GM18498 (cell line): ENCODE results near the gene DNAH3.
"Not testable (repeated sequence)": the region's sequence is repeated elsewhere in the genome, so short reads cannot be mapped to it uniquely, and the experiment has no call there.

Experiments
- ATAC-seq: cut with Tn5 transposase; IDR thresholded peaks from one replicate; pipeline ENCODE4 v1.9.1; 2021; ENCODE audit warnings: mild to moderate bottlenecking, moderate library complexity; ENCODE audit not compliant: unreplicated experiment

Gene DNAH3

DNA sequence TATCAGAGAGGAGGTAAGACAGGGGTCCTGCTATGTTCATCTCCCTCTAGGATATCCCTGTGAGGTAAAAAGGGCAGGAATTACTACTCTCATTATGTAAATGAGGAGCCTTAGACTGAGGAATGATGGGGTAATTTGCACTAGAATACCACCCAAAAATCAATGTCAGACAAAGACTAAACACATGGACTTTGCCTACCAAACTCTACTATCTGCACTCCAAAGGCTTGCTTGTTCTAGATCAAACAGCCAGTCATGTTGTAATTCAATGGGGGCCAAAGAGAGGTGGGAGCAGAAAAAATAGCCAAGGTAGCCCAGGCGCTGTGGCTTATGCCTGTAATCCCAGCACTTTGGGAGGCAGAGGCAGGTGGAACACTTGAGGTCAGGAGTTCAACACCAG lies 129.3 kb downstream of the DNAH3 start:
- no peak for ATAC-seq

DNA sequence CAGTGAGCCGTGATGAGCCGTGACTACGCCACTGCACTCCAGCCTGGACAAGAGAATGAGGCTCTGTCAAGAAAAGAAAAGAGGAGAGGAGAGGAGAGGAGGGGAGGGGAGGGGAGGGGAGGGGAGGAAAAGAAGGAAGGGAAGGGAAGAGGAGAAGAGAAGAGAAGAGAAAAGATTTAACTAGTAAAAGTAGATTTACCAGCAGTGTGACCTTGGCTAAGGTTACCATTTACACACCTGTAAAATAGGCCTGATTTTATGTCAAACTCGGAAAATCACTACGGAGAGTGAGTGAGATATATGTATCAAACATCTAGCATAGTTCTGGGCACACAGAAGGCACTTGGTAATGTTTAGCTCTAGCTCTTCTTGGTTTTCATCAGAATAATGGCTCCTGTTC lies 140.8 kb downstream of the DNAH3 start:
- no peak for ATAC-seq

DNA sequence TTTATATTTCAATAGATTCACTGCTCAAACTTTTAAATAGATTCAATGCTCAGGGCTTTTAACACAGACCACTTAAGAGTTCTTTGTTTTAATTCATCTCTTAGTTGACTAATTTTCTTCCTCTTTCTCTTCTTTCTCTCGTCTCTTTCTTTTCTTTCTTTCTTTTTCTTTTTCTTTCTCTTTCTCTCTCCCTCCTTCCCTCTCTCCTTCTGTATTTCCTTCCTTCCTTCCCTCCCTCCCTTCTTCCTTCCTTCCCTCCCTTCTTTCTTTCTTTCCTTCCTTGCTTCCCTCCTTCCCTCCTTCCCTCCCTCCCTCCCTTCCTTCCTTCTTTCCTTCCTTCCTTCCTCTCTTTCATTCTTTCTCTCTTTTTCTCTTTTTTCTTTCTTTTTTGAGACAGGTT lies 145.6 kb downstream of the DNAH3 start:
- ATAC-seq: no peak

DNA sequence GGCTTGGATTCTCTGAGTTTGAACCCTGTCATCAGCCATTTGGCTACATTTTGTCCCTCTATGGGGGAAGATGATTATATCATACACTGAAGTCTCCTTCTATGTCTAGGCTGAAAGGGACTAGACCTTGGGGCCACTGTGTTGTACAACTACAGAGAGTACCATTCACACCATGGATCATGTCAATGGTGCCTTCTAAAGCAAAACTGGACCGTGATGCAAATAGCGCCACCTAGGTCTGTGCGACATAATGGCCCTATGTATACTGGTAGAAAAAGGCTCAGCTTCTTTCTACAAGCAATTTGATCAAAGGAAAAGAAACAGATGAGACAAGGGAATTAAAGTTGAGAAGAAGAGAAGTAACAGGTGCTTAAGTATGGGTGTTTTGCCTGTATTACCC lies 149.4 kb downstream of the DNAH3 start:
- no peak for ATAC-seq

DNA sequence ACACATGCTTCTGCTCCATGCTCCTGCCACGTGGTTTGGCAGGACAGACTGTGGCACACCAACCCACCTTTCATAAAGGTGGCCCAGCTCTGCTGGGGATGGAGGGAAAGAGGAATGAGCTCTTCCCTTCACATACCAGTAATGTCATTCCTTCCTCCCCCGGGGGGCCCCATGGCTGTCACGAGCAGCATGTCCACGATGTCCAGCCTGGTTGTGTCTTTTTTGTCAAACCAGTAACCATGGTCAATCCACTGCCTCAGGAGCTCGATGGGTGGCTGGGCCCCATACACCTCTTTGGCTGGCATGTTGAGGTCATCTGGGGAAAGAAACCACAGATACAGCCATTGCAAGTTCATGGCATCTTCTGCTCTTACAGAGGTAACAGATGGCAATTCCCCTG lies 153.5 kb downstream of the DNAH3 start:
- ATAC-seq: no peak

DNA sequence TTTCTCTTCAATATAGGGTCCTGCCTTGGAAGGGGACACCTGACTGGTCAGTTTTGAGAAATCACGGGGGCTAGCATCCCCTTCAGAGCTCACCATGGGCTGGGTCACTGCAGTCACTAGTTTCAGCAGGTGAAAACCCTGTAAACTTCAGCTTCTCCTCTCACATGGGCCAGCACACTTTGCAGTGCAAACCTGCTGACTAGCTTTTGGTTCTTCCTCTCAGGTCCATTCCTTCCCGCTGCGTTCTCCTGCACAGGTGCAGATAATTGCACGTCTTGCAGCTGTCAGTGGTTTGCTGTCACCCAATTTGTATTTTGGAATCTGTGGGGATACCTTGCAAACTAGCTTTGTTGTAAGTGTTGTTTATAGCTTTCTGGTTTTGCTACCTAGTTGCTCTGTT lies 154.9 kb downstream of the DNAH3 start:
- no peak for ATAC-seq

DNA sequence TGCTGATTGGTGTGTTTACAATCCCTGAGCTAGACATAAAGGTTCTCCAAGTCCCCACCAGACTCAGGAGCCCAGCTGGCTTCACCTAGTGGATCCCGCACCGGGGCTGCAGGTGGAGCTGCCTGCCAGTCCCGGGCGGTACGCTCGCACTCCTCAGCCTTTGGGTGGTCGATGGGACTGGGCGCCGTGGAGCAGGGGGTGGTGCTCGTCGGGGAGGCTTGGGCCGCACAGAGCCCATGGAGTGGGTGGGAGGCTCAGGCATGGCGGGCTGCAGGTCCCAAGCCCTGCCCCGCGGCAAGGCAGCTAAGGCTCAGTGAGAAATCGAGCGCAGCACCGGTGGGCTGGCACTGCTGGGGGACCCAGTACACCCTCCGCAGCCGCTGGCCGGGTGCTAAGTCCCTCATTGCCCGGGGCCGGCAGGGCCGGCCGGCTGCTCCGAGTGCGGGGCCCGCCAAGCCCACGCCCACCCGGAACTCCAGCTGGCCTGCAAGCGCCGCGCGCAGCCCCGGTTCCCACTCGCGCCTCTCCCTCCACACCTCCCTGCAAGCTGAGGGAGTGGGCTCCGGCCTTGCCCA lies 161.1 kb downstream of the DNAH3 start:
- ATAC-seq: not testable (repeated sequence)

DNA sequence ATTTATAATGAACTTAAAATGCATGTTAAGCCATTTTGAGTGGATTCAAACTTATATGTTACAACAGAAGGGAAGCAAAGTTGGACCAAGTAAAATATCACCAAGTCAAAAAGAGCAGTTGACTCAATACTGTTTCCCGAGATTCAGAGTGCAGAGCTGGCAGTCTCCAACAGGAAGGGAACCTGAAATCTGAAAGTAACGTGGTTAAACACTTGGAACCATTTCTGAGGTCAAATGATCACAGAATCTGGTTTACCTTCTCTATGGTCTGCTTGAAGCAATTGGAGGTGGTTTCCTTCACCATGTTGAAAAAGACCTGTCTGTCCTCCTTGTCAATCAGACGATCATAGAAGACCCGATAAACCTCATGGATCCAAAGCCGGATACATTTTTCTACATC lies 163.6 kb downstream of the DNAH3 start:
- no peak for ATAC-seq

DNA sequence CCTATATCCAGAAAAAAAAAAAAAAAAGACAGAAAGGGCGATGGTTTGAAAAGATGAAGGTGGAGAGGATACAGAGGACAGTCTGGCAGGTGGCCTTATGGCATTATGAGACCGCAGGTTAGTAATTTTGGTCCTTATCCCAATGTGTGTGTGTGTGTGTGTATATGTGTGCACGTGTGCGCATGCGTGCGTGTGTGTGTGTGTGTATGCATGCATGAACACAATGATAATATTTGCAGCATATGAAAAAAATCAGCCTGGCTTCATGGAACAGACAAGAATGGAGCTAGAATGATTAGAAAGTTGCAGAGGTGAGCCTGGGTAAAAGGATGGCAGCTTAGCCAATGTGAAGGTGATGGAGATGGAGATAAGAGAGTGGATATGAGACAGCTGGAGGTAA lies 166.6 kb downstream of the DNAH3 start:
- ATAC-seq: no peak

DNA sequence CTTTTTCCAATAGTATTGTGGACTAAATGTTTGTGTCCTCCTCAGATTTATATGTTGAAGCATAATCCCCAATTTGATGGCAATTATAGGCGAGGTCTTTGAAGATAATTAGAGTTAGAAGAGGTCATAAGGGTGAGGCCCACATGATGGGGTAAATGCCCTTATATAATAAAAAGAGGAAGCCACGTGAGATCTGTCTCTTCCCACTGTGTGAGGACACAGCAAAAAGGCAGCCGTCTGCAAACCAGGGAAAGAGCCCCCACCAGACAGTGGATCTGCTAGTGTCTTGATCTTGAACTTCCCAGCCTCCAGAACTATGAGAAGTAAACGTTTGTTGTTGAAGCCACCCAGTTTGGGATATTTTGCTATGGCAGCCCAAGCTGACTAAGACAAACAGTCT lies 174.1 kb downstream of the DNAH3 start:
- no peak for ATAC-seq

DNA sequence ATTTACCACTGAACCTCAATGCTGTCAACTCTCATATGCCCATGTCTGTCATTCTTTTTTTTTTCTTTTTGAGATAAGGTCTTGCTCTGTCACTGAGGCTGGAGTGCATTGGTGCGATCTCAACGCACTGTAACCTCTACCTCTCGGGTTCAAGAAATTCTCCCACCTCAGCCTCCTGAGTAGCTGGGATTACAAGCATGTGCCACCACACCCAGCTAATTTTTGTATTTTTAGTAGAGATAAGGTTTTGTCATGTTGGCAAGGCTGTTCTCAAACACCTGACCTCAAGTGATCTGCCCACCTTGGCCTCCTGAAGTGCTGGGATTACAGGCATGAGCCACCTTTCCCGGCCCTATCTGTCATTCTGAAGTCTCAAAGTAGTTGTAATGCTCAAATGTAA lies 177.4 kb downstream of the DNAH3 start:
- ATAC-seq: not testable (repeated sequence)

DNA sequence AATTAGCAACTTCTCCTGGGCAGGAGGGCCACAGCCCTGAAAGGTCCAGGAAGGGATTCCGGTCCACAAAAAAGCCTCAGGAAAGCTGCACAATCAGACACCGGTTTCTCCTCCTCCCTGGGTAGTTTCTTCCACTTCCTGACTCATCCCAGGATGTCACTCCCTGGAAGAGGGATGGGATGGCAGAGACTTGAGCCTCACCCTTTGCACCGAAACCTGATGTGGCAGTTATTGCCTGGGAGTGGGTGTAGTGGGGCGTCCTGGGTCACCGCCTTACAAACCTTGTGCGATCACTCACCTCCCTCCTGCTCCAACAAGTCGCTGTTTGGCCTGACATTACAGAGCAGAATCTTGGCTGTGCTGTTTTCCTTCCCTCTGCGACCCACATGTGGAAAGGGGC lies 179.2 kb downstream of the DNAH3 start:
- ATAC-seq: no peak

DNA sequence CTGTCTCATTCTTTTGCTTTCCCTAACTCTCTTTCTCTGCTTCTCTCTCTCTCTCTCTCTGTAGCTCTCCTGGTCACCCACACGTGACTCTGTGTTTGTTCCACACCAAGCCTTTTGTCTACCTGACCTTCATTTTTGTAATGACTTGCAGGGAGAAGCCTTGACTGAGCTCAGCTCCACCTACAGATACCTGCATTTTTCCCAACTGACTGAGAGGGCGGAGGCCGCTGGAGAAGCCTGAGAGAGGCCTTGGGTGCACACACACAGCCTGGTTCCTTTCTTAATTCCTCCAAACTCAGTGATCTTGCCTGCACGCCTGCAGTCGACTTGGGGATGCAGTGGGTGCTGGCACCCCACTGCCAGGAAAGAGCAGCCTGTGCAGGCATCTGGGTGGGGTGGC lies 181.3 kb downstream of the DNAH3 start:
- no peak for ATAC-seq

DNA sequence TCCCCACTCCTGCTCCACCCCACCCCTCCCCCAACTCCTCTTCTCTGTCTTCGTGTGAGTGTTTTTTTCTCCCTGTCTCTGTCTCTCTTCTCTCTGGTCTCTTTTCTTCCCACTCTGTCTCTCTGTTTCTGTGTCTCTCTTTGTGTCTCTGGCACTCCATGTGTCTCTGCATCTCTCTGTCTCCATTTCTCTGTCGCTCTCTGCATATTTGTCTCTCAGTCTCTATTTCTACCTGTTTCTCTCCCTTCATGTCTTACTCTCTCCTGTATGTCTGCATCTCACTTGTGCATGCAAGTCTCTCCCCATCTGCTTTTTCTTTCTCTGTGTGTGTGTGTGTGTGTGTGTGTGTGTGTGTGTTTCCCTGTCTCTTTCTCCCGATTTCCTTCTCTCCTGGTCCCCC lies 181.9 kb downstream of the DNAH3 start:
- no peak for ATAC-seq

DNA sequence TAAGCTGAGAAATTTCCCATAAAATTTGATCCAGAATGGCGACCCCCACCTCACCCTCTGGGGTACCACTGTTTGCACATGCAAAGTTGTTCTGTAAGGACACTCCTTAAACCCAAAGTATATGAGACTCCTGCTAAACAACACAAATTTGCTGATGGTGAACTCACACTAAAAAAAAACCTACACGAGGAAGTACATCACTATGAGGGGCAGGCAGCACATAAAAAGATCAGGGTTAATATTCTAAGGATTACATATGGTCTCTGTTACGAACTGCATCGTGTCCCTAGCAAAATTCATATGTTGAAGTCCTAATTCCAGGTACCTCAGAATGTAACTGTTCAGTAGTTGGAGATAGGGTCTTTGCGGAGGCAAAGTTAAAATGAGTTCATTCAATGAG lies 189.7 kb downstream of the DNAH3 start:
- no peak for ATAC-seq

DNA sequence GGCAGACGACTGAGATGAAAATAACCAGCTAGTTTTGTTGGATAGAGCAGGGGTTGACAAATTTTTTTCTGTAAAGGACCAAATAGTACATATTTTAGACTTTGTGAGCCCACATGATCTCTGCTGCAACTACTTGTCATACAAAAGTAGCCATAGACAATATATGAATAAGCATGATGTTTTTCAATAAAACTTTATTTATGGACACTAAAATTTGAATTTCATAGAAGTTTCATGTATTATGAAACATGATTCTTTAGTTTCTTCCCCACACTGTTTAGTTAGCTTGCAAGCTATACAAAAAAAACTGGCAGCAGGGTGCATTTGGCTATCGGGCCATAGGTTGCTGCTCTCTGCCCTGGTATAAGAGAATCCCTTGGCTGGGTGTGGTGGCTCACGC lies 193.5 kb downstream of the DNAH3 start:
- ATAC-seq: no peak

DNA sequence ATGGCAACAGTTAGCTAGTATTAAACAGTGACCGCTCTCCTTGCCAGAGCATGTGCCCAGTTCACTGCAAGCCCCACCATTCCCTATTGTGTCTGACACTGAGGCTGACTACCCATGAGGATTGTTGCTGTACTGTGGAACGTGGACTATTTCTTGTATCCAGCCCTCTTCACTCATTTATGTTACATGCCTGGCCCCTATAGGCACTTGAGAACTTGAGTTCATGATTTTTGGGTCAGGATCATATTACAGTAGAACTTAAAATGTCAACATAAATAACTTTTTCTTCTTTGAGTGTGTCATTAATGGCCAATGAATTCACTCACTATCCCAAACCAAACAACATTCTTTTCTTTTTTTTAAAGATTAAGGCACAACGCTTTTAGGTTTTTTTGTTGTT lies 194.3 kb downstream of the DNAH3 start:
- no peak for ATAC-seq

DNA sequence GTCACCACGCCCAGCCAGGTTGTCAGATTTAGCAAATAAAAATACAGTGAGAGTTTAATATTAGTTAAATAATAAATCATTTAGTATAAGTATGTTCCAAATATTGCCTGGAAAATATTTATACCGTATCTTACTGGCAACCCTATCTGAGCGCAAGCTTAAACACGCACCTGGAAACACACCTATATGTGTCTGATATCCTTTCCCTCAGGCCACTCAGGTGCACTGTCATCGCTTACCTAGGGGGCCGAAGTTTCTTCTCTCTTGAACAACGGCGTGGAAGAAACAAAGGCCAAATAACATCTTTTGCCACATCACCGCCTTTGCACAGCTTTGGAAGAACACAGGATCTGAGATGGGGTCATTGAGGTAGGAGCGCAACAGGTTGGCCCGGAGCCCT lies 196.1 kb downstream of the DNAH3 start:
- no peak for ATAC-seq

DNA sequence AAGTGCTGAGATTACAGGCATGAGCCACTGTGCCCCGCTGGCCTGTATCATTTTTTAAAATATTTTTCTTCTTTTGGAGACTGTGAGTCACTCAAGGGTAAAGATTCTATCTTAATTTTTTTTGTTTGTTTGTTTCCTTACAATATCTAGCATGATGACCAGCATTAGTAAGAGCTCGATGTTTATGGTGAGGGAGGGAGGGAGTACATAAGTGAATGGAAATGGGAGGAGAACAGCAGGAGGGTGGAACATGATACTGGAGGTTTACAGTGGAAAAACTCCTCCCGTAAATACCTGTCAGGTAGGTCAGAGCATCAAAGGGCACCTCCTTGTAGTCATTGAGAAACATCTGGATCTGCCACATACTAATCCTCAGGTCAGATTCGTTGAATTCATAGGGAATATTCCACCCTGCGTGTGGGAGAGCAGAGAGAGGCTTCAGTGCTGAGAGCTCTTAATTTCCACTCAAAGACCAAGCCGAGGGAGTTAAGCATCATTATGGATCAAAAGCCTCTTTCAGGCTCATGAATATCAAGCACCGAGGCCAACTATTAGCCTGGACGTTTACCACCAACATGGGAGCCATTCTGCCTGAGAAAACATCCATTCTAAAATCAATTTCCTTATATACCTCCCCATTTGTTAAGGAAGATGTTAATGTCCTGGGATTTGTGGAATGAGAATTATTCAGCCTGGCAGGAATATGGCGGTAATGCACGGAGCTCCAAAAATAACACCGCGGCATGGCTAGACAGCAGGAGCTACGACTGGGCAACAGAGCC lies 198.3 kb downstream of the DNAH3 start:
- ATAC-seq: no peak

DNA sequence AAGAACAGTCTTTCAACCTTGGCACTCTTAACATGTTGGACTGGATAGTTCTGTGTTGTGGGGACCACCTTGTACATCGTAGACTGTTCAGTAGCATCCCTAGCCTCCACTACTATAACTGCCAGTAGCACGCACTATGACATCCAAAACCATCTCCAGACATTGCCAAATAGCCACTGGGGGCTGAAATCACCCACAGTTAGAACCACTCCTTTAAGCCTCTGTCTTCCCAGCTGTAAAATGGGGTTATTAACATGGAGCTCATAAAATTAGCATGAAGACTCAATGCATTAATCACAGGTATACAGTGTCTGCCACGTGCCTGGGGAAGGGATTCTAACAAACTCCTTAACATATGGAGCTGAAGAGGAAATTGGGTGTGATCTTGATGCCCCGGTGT lies 200.4 kb downstream of the DNAH3 start:
- no peak for ATAC-seq

DNA sequence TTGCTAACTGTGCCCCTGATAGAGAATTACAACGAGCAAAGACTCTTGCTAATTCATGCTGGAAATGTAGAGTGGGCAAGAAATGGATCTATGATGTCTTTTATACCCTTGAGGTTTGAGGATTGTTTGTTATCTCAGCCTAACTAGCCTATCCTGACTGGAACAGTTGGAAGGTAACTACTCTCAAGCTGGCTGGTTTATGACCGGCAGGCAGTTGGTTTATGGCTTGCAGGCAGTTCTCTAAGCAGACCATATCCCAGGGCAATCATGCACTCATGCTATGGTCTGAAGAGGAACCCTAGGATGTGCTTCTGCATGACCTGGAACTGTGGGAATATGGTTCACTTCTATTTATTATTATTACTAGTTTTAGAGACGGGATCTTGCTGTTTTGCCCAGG lies 201.0 kb downstream of the DNAH3 start:
- ATAC-seq: no peak

DNA sequence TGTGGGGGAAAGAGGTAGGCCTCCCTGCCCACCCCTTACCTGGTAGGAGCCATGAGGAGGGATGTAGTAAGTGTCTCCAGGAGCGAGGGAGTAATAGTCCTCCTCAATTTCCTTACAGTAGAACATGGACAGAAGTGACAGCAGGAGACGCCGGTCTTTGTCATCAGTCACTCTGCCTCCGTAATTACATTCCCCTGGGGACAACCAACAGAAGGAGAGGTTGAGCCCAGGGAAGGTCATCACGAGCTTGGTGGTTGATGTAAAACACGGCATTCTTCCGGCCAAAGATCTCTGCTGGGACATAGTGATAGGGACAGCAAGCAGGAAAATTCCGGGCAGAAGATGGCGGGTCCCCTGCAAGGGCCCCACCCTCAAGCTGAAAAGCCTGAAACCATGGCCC lies 202.2 kb downstream of the DNAH3 start:
- no peak for ATAC-seq

DNA sequence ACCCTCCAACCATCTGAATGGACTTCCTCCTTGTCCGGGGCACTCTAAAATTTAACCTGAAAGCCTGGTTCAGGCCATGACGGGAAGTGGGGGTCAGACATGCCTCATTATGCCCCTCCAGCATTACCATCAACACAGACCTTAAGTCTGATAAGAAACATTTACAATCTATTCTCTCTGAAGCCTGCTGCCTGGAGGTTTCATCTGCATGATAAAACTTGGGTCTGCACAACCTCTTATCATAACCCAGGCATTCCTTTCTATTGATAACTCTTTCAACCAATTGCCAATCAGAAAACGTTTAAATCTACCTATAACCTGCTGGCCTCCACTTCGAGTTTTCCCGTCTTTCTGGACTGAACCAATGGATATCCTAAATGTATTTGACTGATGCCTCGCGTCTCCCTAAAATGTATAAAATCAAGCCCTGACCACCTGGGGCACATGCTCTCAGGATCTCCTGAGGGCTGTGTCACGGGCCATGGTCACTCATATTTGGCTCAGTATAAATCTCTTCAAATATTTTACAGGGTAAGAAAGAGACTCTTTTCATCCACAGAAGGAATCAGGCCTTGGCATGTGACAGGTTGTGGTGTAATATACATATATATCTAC lies 204.5 kb downstream of the DNAH3 start:
- no peak for ATAC-seq
